Body of pancreas (tissue), 4 donors: Measurements from ENCODE around the gene PHYKPL. TPM values are rescaled to one million over a fixed set of nuclear protein-coding genes. Genes with fewer than 3 reads are reported as not detected.

Source experiments
- ATAC-seq: fragments of 150-250 bp; one replicate; pipeline ENCODE4 v1.9.1; 2016
- DNase-seq, 4 donors: peaks; one replicate each; pipeline ENCODE4 v3.0.0-alpha.2; 2019
- H3K27ac ChIP-seq, 4 donors: fragments of 200-600 bp; sonication (generic); 1 replicate in 3 of 4; 2 replicates in 1 of 4; pipeline versions ENCODE4 v1.5.1 to v1.6.1; 2016 to 2019; ENCODE audit warnings: mild to moderate bottlenecking in 1 of 4, mixed read lengths in 1 of 4, moderate library complexity in 1 of 4
- H3K27me3 ChIP-seq, 2 donors: fragments of 200-600 bp; sonication (generic); one replicate each; pipeline ENCODE4 v1.6.0; 2016; ENCODE audit warnings: mild to moderate bottlenecking in 1 of 2
- H3K36me3 ChIP-seq, 2 donors: fragments of 200-600 bp; sonication (generic); replicated peaks in 1 of 2; 2 replicates each; pipeline ENCODE4 v1.5.1; 2016; ENCODE audit warnings: low read depth in 2 of 2; ENCODE audit not compliant: insufficient read depth in 1 of 2
- H3K4me1 ChIP-seq: fragments of 200-600 bp; sonication (generic); one replicate; pipeline ENCODE4 v1.6.0; 2016
- H3K4me3 ChIP-seq, 2 donors: fragments of 200-600 bp; sonication (generic); 1 replicate in 1 of 2; 2 replicates in 1 of 2; pipeline ENCODE4 v1.5.1; 2016 to 2019
- H3K9me3 ChIP-seq, 3 donors: fragments of 200-600 bp; sonication (generic); 1 replicate in 2 of 3; 2 replicates in 1 of 3; pipeline ENCODE4 v1.5.1; 2016
- POLR2A ChIP-seq, 3 donors: fragments of 450-650 bp; IDR thresholded peaks; one replicate each; pipeline ENCODE4 v1.6.1; 2016; ENCODE audit warnings: antibody characterized with exemption in 3 of 3, mild to moderate bottlenecking in 2 of 3
- WGBS, 2 donors: methylation state at CpG; one replicate each; pipeline ENCODE4 v1.1.5; 2017; 5-methylcytosine and 5-hydroxymethylcytosine counted together
- intact Hi-C: fragments of 100-400 bp; cut with DNase I; formaldehyde crosslinking; loops from one replicate; pipeline ENCODE4 v1.15.1; 2023
- total RNA-seq, 2 donors: library from RNA; depleted of rRNA; stranded (reverse); fragments of >200 nt; gene quantifications; one replicate each; pipeline ENCODE4 v1.1.0, GENCODE V29; 2016
- TF ChIP-seq, protein P1 (sequence below), 7 experiments: fragments of 450-650 bp in 4 of 7; fragments of 200-600 bp in 3 of 7; sonication (generic) in 3 of 7; IDR thresholded peaks; one replicate each; pipeline ENCODE4 v1.5.1; 2016 to 2019; ENCODE audit warnings: antibody characterized with exemption in 7 of 7

Gene PHYKPL
- total RNA-seq, 2 donors from 2014 or later: 47.0 to 76.5 TPM

DNA sequence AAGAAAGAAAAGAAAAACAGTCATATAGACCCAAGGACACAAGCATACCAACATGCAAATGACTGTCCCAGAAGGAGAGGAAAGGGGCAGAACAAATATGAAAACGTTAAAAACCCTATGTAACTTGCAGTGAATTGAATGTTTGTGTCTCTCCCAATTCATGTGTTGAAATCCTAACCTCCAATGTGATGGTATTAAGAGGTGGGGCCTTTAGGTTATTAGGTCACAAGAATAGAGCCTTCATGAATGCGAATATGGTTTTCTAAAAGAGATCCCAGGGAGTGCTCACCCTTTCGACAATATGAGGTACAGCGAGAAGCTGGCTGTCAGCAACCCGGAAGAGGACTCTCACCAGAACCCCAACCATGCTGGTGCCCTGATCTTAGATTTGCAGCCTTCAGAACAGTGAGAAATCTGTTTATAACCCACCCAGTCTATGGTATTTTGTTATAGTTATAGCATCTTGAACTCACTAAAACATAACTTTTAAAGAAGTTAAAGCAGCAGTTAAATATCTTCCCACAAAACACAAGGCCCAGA is 14.3 kb downstream of the PHYKPL start:
- Histone ChIP-seq H3K4me3 (no peak overlapping the region), H3K36me3 (peaks cover 0 to 12% of the 10 kb centered on the region in 2 donors), H3K27me3 (no peaks in the 10 kb centered on the region), H3K4me1 (peaks cover 7% of the 10 kb centered on the region), H3K27ac (no peak overlapping the region), H3K9me3 (no peaks in the 10 kb centered on the region)
- DNase-seq (no peak), ATAC-seq (no peak)
- TF ChIP-seq, protein P1, sequence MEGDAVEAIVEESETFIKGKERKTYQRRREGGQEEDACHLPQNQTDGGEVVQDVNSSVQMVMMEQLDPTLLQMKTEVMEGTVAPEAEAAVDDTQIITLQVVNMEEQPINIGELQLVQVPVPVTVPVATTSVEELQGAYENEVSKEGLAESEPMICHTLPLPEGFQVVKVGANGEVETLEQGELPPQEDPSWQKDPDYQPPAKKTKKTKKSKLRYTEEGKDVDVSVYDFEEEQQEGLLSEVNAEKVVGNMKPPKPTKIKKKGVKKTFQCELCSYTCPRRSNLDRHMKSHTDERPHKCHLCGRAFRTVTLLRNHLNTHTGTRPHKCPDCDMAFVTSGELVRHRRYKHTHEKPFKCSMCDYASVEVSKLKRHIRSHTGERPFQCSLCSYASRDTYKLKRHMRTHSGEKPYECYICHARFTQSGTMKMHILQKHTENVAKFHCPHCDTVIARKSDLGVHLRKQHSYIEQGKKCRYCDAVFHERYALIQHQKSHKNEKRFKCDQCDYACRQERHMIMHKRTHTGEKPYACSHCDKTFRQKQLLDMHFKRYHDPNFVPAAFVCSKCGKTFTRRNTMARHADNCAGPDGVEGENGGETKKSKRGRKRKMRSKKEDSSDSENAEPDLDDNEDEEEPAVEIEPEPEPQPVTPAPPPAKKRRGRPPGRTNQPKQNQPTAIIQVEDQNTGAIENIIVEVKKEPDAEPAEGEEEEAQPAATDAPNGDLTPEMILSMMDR (IDR thresholded peaks at IDR 0.05): no peak
- TF ChIP-seq POLR2A (IDR thresholded peaks at IDR 0.05): no peak
- 73 to 86% methylated on average over 5 of the region's 5 CpGs for WGBS, 2 donors
- intact Hi-C loops: no loop called here

GRCh38 chr5:178216779-178217178 is 15.8 kb downstream of the PHYKPL start:
- peaks cover 15% of the 10 kb centered on the region for H3K4me1 ChIP-seq
- H3K36me3 ChIP-seq: peaks cover 0 to 16% of the 10 kb centered on the region in 2 donors
- TF ChIP-seq, protein P1 (IDR thresholded peaks at IDR 0.05): no peak
- no peak for TF ChIP-seq POLR2A (IDR thresholded peaks at IDR 0.05)
- H3K27me3 ChIP-seq: no peaks in the 10 kb centered on the region
- DNase-seq: no peak
- no peaks in the 10 kb centered on the region for H3K9me3 ChIP-seq
- ATAC-seq: no peak
- H3K27ac ChIP-seq: no peak overlapping the region
- no peak overlapping the region for H3K4me3 ChIP-seq
- intact Hi-C loops: no loop called here
- 84 to 94% methylated on average over 3 of the region's 3 CpGs for WGBS, 2 donors

DNA sequence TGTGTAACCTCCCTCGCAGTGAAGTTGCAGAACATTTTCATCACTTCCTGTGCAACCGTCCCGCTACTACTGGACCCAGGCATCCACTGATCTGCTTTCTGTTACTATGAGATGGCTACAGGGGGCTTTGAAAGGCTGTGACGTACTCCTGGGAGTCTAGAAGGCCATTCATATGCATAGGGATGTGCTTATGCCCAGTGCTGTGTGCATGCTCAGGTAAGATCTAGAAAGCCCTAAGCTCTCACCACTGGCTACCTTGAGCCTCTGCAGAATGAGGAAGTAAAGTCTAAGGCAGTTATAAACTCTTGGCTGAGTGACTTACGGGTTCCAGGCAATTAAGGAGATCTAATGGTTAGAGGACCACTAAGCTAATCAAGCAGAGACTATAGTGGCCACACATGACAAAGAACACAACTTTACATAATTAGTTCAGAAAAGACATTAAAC is 16.5 kb downstream of the PHYKPL start:
- WGBS, 2 donors: 78 to 90% methylated on average over 5 of the region's 5 CpGs
- Histone ChIP-seq H3K36me3 (peaks cover 0 to 21% of the 10 kb centered on the region in 2 donors), H3K27me3 (no peaks in the 10 kb centered on the region), H3K9me3 (no peaks in the 10 kb centered on the region), H3K4me3 (no peak overlapping the region), H3K27ac (no peak overlapping the region), H3K4me1 (peaks cover 15% of the 10 kb centered on the region)
- DNase-seq (no peak), ATAC-seq (no peak)
- intact Hi-C loops: no loop called here
- TF ChIP-seq POLR2A (IDR thresholded peaks at IDR 0.05): no peak
- TF ChIP-seq, protein P1 (IDR thresholded peaks at IDR 0.05): no peak

- H3K36me3 ChIP-seq: peaks cover 0 to 27% of the 10 kb centered on the region in 2 donors
- no peak overlapping the region for H3K27ac ChIP-seq
- DNase-seq (no peak), ATAC-seq (no peak)
- TF ChIP-seq, protein P1 (IDR thresholded peaks at IDR 0.05): no peak
- H3K9me3 ChIP-seq: no peaks in the 10 kb centered on the region
- no peak overlapping the region for H3K4me3 ChIP-seq
- WGBS, 2 donors: 71 to 74% methylated on average over 9 to 13 of the region's 13 CpGs
- intact Hi-C loops: no loop called here
- peaks cover 15% of the 10 kb centered on the region for H3K4me1 ChIP-seq
- H3K27me3 ChIP-seq: no peaks in the 10 kb centered on the region
Measured at GRCh38 chr5:178215280-178216002, 17.2 kb downstream of the PHYKPL start.
